GM19043 (cell line): ENCODE measurements around the gene CYSLTR1.
"Not testable (repeated sequence)": the region's sequence is repeated elsewhere in the genome, so short reads cannot be mapped to it uniquely, and the experiment has no call there.

Experiments used
- ATAC-seq: cut with Tn5 transposase; IDR thresholded peaks from one replicate; pipeline ENCODE4 v1.9.1; 2021; ENCODE audit warnings: low read depth; ENCODE audit not compliant: unreplicated experiment

CYSLTR1 gene

DNA sequence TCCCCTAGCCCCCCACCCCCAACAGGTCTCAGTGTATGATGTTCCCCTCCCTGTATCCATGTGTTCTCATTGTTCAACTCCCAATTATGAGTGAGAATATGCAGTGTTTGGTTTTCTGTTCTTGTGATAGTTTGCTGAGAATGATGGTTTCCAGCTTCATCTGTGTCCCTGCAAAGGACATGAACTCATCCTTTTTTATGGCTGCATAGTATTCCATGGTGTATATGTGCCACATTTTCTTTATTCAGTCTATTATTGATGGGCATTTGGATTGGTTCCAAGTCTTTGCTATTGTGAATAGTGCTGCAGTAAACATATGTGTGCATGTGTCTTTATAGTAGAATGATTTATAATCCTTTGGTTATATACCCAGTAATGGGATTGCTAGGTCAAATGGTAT lies 101.4 kb downstream of the CYSLTR1 start:
- ATAC-seq = not testable (repeated sequence)
